ENCODE measurements around the gene CDK2AP2. TPM values are rescaled to one million over a fixed set of nuclear protein-coding genes. Genes with fewer than 3 reads are reported as not detected.

CDK2AP2 gene
- polyA plus RNA-seq, 4 donors = 80.0 to 108 (median 97.5) TPM

- no peak overlapping the region for H3K27ac ChIP-seq (ENCODE audit: low read depth in 1 of 3, low read length in 2 of 3)
- no peaks in the 10 kb centered on the region for H3K9me3 ChIP-seq (ENCODE audit: control insufficient read depth in 2 of 2, insufficient read depth in 1 of 2, low read depth in 1 of 2, low read length in 1 of 2)
- peaks cover 14 to 92% (median 14%) of the 10 kb centered on the region in 3 donors for H3K36me3 ChIP-seq (ENCODE audit: control insufficient read depth in 3 of 3, insufficient read depth in 2 of 3, low read depth in 1 of 3, low read length in 3 of 3)
- no peaks in the 10 kb centered on the region for H3K27me3 ChIP-seq (ENCODE audit: control insufficient read depth in 3 of 3, insufficient read depth in 3 of 3, low read length in 3 of 3)
- WGBS, 3 donors = 89 to 94% (median 89%) methylated on average over 21 of the region's 21 CpGs
- DNase-seq (no peak), FAIRE-seq (no peak)
- no peak overlapping the region for H3K4me3 ChIP-seq (ENCODE audit: low read depth in 1 of 3, low read length in 3 of 3)
- peaks cover 0 to 13% (median 2%) of the 10 kb centered on the region in 3 donors for H3K4me1 ChIP-seq (ENCODE audit: control insufficient read depth in 3 of 3, insufficient read depth in 2 of 3, low read depth in 1 of 3, low read length in 2 of 3)
Measured at GRCh38 chr11:67498544-67498972, 9.4 kb downstream of the CDK2AP2 start.

GRCh38 chr11:67497656-67498291, 10.2 kb downstream of the CDK2AP2 start:
- no peaks in the 10 kb centered on the region for H3K9me3 ChIP-seq (ENCODE audit: control insufficient read depth in 2 of 2, insufficient read depth in 1 of 2, low read depth in 1 of 2, low read length in 1 of 2)
- 94 to 97% (median 96%) methylated on average over 21 of the region's 21 CpGs for WGBS, 3 donors
- H3K36me3 ChIP-seq (ENCODE audit: control insufficient read depth in 3 of 3, insufficient read depth in 2 of 3, low read depth in 1 of 3, low read length in 3 of 3) = peaks cover 14 to 94% (median 21%) of the 10 kb centered on the region in 3 donors
- H3K27me3 ChIP-seq (ENCODE audit: control insufficient read depth in 3 of 3, insufficient read depth in 3 of 3, low read length in 3 of 3) = no peaks in the 10 kb centered on the region
- H3K27ac ChIP-seq (ENCODE audit: low read depth in 1 of 3, low read length in 2 of 3) = no peak overlapping the region
- H3K4me1 ChIP-seq (ENCODE audit: control insufficient read depth in 3 of 3, insufficient read depth in 2 of 3, low read depth in 1 of 3, low read length in 2 of 3) = peaks cover 0 to 7% (median 0%) of the 10 kb centered on the region in 3 donors
- DNase-seq (no peak), FAIRE-seq (no peak)
- no peak overlapping the region for H3K4me3 ChIP-seq (ENCODE audit: low read depth in 1 of 3, low read length in 3 of 3)

GRCh38 chr11:67496113-67496512, 11.8 kb downstream of the CDK2AP2 start:
- no peak overlapping the region for H3K27ac ChIP-seq (ENCODE audit: low read depth in 1 of 3, low read length in 2 of 3)
- peaks cover 0 to 1% (median 0%) of the 10 kb centered on the region in 3 donors for H3K4me1 ChIP-seq (ENCODE audit: control insufficient read depth in 3 of 3, insufficient read depth in 2 of 3, low read depth in 1 of 3, low read length in 2 of 3)
- no peak for DNase-seq
- H3K9me3 ChIP-seq (ENCODE audit: control insufficient read depth in 2 of 2, insufficient read depth in 1 of 2, low read depth in 1 of 2, low read length in 1 of 2) = no peaks in the 10 kb centered on the region
- H3K4me3 ChIP-seq (ENCODE audit: low read depth in 1 of 3, low read length in 3 of 3) = no peak overlapping the region
- H3K27me3 ChIP-seq (ENCODE audit: control insufficient read depth in 3 of 3, insufficient read depth in 3 of 3, low read length in 3 of 3) = no peaks in the 10 kb centered on the region
- peaks cover 12 to 94% (median 34%) of the 10 kb centered on the region in 3 donors for H3K36me3 ChIP-seq (ENCODE audit: control insufficient read depth in 3 of 3, insufficient read depth in 2 of 3, low read depth in 1 of 3, low read length in 3 of 3)
- no peak for FAIRE-seq
- 93 to 97% (median 96%) methylated on average over 12 of the region's 12 CpGs for WGBS, 3 donors

GRCh38 chr11:67495234-67496005, 12.5 kb downstream of the CDK2AP2 start:
- Histone ChIP-seq H3K4me3 (ENCODE audit: low read depth in 1 of 3, low read length in 3 of 3) (no peak overlapping the region), H3K4me1 (ENCODE audit: control insufficient read depth in 3 of 3, insufficient read depth in 2 of 3, low read depth in 1 of 3, low read length in 2 of 3) (no peaks in the 10 kb centered on the region), H3K27me3 (ENCODE audit: control insufficient read depth in 3 of 3, insufficient read depth in 3 of 3, low read length in 3 of 3) (no peaks in the 10 kb centered on the region), H3K9me3 (ENCODE audit: control insufficient read depth in 2 of 2, insufficient read depth in 1 of 2, low read depth in 1 of 2, low read length in 1 of 2) (no peaks in the 10 kb centered on the region), H3K27ac (ENCODE audit: low read depth in 1 of 3, low read length in 2 of 3) (no peak overlapping the region), H3K36me3 (ENCODE audit: control insufficient read depth in 3 of 3, insufficient read depth in 2 of 3, low read depth in 1 of 3, low read length in 3 of 3) (peaks cover 12 to 98% (median 34%) of the 10 kb centered on the region in 3 donors)
- no peak for DNase-seq
- 89 to 94% (median 93%) methylated on average over 15 to 16 of the region's 16 CpGs for WGBS, 3 donors
- FAIRE-seq = no peak

- Histone ChIP-seq H3K27me3 (ENCODE audit: control insufficient read depth in 3 of 3, insufficient read depth in 3 of 3, low read length in 3 of 3) (no peaks in the 10 kb centered on the region), H3K4me3 (ENCODE audit: low read depth in 1 of 3, low read length in 3 of 3) (no peak overlapping the region), H3K27ac (ENCODE audit: low read depth in 1 of 3, low read length in 2 of 3) (no peak overlapping the region), H3K36me3 (ENCODE audit: control insufficient read depth in 3 of 3, insufficient read depth in 2 of 3, low read depth in 1 of 3, low read length in 3 of 3) (peaks cover 12 to 98% (median 35%) of the 10 kb centered on the region in 3 donors), H3K9me3 (ENCODE audit: control insufficient read depth in 2 of 2, insufficient read depth in 1 of 2, low read depth in 1 of 2, low read length in 1 of 2) (no peaks in the 10 kb centered on the region), H3K4me1 (ENCODE audit: control insufficient read depth in 3 of 3, insufficient read depth in 2 of 3, low read depth in 1 of 3, low read length in 2 of 3) (no peaks in the 10 kb centered on the region)
- FAIRE-seq = no peak
- WGBS, 3 donors = 92 to 96% (median 94%) methylated on average over 47 to 59 of the region's 59 CpGs
- no peak for DNase-seq
Measured at GRCh38 chr11:67494371-67495233, 13.4 kb downstream of the CDK2AP2 start.

- H3K36me3 ChIP-seq (ENCODE audit: control insufficient read depth in 3 of 3, insufficient read depth in 2 of 3, low read depth in 1 of 3, low read length in 3 of 3) = peaks cover 12 to 99% (median 36%) of the 10 kb centered on the region in 3 donors
- no peak overlapping the region for H3K27ac ChIP-seq (ENCODE audit: low read depth in 1 of 3, low read length in 2 of 3)
- H3K4me3 ChIP-seq (ENCODE audit: low read depth in 1 of 3, low read length in 3 of 3) = no peak overlapping the region
- no peaks in the 10 kb centered on the region for H3K27me3 ChIP-seq (ENCODE audit: control insufficient read depth in 3 of 3, insufficient read depth in 3 of 3, low read length in 3 of 3)
- H3K9me3 ChIP-seq (ENCODE audit: control insufficient read depth in 2 of 2, insufficient read depth in 1 of 2, low read depth in 1 of 2, low read length in 1 of 2) = no peaks in the 10 kb centered on the region
- DNase-seq = no peak
- no peak for FAIRE-seq
- 94 to 98% (median 95%) methylated on average over 56 to 65 of the region's 65 CpGs for WGBS, 3 donors
- H3K4me1 ChIP-seq (ENCODE audit: control insufficient read depth in 3 of 3, insufficient read depth in 2 of 3, low read depth in 1 of 3, low read length in 2 of 3) = no peaks in the 10 kb centered on the region
Measured at GRCh38 chr11:67493548-67494370, 14.2 kb downstream of the CDK2AP2 start.

- 84 to 91% (median 88%) methylated on average over 41 to 46 of the region's 46 CpGs for WGBS, 3 donors
- FAIRE-seq (no peak), DNase-seq (no peak)
- no peaks in the 10 kb centered on the region for H3K4me1 ChIP-seq (ENCODE audit: control insufficient read depth in 3 of 3, insufficient read depth in 2 of 3, low read depth in 1 of 3, low read length in 2 of 3)
- H3K27me3 ChIP-seq (ENCODE audit: control insufficient read depth in 3 of 3, insufficient read depth in 3 of 3, low read length in 3 of 3) = no peaks in the 10 kb centered on the region
- H3K4me3 ChIP-seq (ENCODE audit: low read depth in 1 of 3, low read length in 3 of 3) = no peak overlapping the region
- no peak overlapping the region for H3K27ac ChIP-seq (ENCODE audit: low read depth in 1 of 3, low read length in 2 of 3)
- H3K9me3 ChIP-seq (ENCODE audit: control insufficient read depth in 2 of 2, insufficient read depth in 1 of 2, low read depth in 1 of 2, low read length in 1 of 2) = no peaks in the 10 kb centered on the region
- H3K36me3 ChIP-seq (ENCODE audit: control insufficient read depth in 3 of 3, insufficient read depth in 2 of 3, low read depth in 1 of 3, low read length in 3 of 3) = peaks cover 7 to 99% (median 36%) of the 10 kb centered on the region in 3 donors
Measured at GRCh38 chr11:67492801-67493547, 15.0 kb downstream of the CDK2AP2 start.
